AG04450 (cell line): ENCODE results near the gene TUFT1. TPM values are rescaled to one million over a fixed set of nuclear protein-coding genes. Genes with fewer than 3 reads are reported as not detected.

Experiments
- CTCF ChIA-PET: fragments of 300-600, 350-600 bp; formaldehyde crosslinking; extraction: SDS; loops from one replicate; lab custom pipeline; 2022; ENCODE audit warnings: antibody characterized with exemption, inconsistent platforms; lab: Charles Lee
- POLR2A ChIA-PET: fragments of 350-600 bp; formaldehyde crosslinking; extraction: SDS; loops from one replicate; lab custom pipeline; 2021; ENCODE audit warnings: antibody characterized with exemption, inconsistent platforms; lab: Yijun Ruan, JAX
- DNase-seq: peaks from one replicate; pipeline ENCODE4 v3.0.0-alpha.2; 2011; ENCODE audit warnings: low read depth, low spot score
- H3K27ac ChIP-seq: one replicate; pipeline ENCODE4 v1.5.1; 2012; ENCODE audit warnings: low read depth, low read length, control low read depth
- H3K27me3 ChIP-seq: one replicate; pipeline ENCODE4 v1.6.0; 2012; ENCODE audit warnings: low read length; ENCODE audit not compliant: control insufficient read depth, insufficient read depth
- H3K4me3 ChIP-seq: 2 replicates; pipeline ENCODE4 v1.5.1; 2011; ENCODE audit warnings: mild to moderate bottlenecking, low read depth, low read length, control low read depth
- H3K9me3 ChIP-seq: 2 replicates; pipeline ENCODE4 v1.5.1; 2012; ENCODE audit warnings: low read length; ENCODE audit not compliant: control insufficient read depth, insufficient read depth
- polyA plus RNA-seq: library from polyadenylated mRNA; depleted of rRNA; stranded (reverse); fragments of >200 nt; gene quantifications from 2 replicates; pipeline ENCODE4 v1.2.3, GENCODE V29; 2011
- TF ChIP-seq, protein P1 (sequence below): IDR thresholded peaks from 2 replicates; pipeline ENCODE4 v1.5.1; 2011; ENCODE audit warnings: low read depth, low read length, control low read depth, inconsistent platforms

The TUFT1 gene
- polyA plus RNA-seq, 1 experiment = 21.9 TPM

DNA sequence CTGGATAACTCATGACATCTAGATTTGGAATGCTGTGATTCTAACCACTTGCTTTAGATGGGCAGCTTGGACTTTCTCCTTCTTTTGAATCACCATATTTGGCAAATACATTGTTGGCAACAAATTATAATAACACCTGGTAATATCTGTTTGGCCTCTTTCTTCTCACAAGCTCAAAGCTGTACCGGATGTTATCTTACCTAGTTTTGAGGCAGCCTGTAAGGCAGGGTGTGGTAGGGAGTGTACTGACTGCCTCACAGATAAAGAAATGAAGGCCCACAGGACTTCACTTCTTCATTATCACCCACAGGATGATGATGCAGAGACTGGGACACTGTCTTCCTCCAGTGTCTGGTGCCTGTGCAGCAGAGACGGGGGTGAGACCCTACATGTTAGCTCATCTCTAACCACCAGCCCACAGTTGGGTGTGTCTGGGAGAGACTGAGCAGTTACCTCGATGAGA, 28.5 kb downstream of the TUFT1 start:
- DNase-seq = no peak
- H3K4me3 ChIP-seq = no peak overlapping the region
- TF ChIP-seq, protein P1, sequence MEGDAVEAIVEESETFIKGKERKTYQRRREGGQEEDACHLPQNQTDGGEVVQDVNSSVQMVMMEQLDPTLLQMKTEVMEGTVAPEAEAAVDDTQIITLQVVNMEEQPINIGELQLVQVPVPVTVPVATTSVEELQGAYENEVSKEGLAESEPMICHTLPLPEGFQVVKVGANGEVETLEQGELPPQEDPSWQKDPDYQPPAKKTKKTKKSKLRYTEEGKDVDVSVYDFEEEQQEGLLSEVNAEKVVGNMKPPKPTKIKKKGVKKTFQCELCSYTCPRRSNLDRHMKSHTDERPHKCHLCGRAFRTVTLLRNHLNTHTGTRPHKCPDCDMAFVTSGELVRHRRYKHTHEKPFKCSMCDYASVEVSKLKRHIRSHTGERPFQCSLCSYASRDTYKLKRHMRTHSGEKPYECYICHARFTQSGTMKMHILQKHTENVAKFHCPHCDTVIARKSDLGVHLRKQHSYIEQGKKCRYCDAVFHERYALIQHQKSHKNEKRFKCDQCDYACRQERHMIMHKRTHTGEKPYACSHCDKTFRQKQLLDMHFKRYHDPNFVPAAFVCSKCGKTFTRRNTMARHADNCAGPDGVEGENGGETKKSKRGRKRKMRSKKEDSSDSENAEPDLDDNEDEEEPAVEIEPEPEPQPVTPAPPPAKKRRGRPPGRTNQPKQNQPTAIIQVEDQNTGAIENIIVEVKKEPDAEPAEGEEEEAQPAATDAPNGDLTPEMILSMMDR = no peak
- no peak overlapping the region for H3K27ac ChIP-seq
- no peaks in the 10 kb centered on the region for H3K9me3 ChIP-seq
- ChIA-PET POLR2A (no interaction called here), CTCF (no interaction called here)
- no peaks in the 10 kb centered on the region for H3K27me3 ChIP-seq

DNA sequence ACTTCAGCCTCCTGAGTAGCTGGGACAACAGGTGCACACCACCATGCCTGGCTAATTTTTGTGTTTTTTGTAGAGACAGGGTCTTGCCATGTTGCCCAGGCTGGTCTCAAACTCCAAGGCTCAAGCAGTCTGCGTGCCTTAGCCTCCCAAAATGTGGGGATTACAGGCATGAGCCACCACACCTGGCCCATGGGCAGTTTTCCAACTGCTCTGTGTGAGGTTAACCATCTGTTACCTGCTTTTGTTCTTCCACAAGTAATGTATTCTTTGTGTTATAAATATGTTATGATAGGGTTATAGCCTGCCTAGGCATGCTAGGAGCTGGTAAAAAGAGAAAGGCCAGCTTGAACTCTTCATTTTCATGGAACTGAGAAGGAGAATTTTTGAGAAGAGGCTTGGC, 30.7 kb downstream of the TUFT1 start:
- Histone ChIP-seq H3K9me3 (no peaks in the 10 kb centered on the region), H3K27ac (no peak overlapping the region), H3K27me3 (no peaks in the 10 kb centered on the region), H3K4me3 (no peak overlapping the region)
- DNase-seq = no peak
- TF ChIP-seq, protein P1 = no peak
- CTCF ChIA-PET = no interaction called here
- POLR2A ChIA-PET = no interaction called here

DNA sequence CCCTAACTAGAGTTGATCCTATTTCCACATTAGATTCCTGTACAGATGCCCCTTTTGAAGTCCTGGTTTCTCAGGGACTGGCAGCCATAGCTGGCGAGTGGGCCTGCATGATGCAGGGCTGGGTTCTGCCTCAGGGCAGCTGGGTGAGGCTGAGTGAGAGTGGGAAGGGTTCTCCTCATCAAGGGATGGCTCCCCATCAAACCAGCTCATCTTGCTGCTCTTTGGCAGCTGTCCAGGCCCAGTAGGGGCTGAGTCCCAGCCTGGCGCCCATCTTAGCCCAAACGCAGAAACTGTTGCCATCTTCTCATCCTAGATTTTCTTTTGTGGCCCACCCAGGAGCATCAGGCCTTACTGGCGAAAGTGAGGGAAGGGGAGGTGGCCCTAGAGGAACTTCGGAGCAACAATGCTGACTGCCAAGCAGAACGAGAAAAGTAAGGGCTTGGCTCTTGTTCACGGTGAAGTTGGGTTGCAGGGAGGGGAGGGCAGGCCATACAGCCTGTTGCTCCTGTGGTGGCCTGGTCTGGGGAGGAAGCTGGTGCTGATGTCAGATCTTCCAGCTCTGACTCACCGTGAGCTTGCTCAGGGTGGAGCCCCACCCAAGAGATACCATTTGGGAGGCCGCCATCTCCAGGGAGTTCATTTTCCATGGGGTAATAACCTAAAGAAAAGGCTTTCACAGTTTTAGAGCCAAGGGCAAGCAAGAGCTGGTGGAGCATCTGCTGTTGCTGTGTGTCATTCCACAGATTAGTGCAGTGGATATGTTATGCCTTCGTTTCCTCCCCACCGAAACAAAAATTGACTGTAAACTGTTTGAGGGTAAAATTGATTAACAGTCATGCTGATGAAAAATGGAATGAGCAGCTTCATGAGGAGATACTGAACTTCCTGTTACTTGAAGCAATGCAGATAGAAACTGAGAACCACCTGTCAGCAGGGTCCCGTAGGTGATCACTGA, 34.7 kb downstream of the TUFT1 start:
- ChIA-PET CTCF (interaction anchor here (1.9 kb wide), 1 partner anchor 19 kb away, joined by 7 read pairs; no protein-coding TSS in a partner anchor), POLR2A (no interaction called here)
- Histone ChIP-seq H3K27ac (peak overlapping the region; percentile 42), H3K9me3 (no peaks in the 10 kb centered on the region), H3K4me3 (no peak overlapping the region), H3K27me3 (no peaks in the 10 kb centered on the region)
- DNase-seq = no peak
- TF ChIP-seq, protein P1 = no peak

DNA sequence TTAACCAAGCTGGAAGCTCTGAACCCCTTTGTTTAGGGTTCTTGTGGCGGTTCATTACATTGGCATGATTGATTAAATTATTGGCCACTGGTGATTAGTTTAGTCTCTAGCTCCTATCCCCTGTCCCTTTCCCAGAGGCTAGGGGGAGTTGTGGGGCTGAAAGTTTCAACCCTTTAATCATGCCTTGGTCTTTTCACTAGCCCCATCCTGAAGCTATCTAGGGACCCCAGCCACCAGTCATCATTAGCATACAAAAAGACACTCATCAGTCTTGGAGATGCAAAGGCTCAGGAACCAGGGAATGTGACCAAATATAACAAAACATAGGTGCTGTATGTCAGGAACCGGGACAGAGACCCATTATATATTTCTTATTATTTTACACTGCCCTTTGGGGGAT, 37.1 kb downstream of the TUFT1 start:
- POLR2A ChIA-PET = no interaction called here
- no peak overlapping the region for H3K4me3 ChIP-seq
- H3K27me3 ChIP-seq = no peaks in the 10 kb centered on the region
- H3K27ac ChIP-seq = no peak overlapping the region
- H3K9me3 ChIP-seq = no peaks in the 10 kb centered on the region
- DNase-seq = no peak
- CTCF ChIA-PET = interaction anchor here (3.8 kb wide), 1 partner anchor 17 kb away, joined by 21 read pairs; no protein-coding TSS in a partner anchor
- TF ChIP-seq, protein P1 = no peak

DNA sequence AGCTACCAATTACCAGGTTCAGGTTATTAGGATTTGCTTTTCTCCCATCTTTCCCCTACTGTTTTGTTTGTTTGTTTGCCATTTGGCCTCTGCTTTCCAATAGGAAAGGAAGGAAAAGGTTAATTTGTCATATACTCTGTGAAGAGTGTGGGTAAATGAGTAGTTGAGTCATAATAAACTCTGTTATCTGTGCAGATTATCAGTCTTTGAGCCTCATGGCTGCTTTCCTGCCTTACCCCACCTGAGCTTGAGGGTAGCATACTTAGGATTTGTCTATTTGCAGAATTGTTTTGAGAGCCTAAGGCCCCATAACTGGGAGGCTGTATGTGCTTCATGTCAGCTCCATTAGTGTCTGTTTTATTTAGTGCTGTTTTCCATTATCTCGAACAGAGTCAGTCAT, 38.8 kb downstream of the TUFT1 start:
- TF ChIP-seq, protein P1 = no peak
- DNase-seq = no peak
- Histone ChIP-seq H3K27me3 (no peaks in the 10 kb centered on the region), H3K27ac (peak overlapping the region; percentile 31), H3K9me3 (no peaks in the 10 kb centered on the region), H3K4me3 (no peak overlapping the region)
- CTCF ChIA-PET = interaction anchor here (3.8 kb wide), 1 partner anchor 15 kb away, joined by 21 read pairs; no protein-coding TSS in a partner anchor
- POLR2A ChIA-PET = no interaction called here
